HG02938 (cell line): ENCODE results near the gene PARP12.

Experiments used
- ATAC-seq: cut with Tn5 transposase; IDR thresholded peaks from one replicate; pipeline ENCODE4 v1.9.1; 2021; ENCODE audit warnings: mild to moderate bottlenecking, moderate library complexity; ENCODE audit not compliant: unreplicated experiment

The PARP12 gene

GRCh38 chr7:139993169-139993568, 69.6 kb downstream of the PARP12 start:
- ATAC-seq, result no peak

GRCh38 chr7:139992353-139993044, 70.3 kb downstream of the PARP12 start:
- ATAC-seq, result no peak

GRCh38 chr7:139991911-139992310, 70.8 kb downstream of the PARP12 start:
- no peak for ATAC-seq

GRCh38 chr7:139991269-139991666, 71.5 kb downstream of the PARP12 start:
- ATAC-seq, result no peak

- ATAC-seq, result no peak
Measured at GRCh38 chr7:139990571-139991268, 72.0 kb downstream of the PARP12 start.

- no peak for ATAC-seq
Measured at GRCh38 chr7:139990142-139990535, 72.6 kb downstream of the PARP12 start.

- ATAC-seq, result no peak
Measured at GRCh38 chr7:139989366-139990141, 73.2 kb downstream of the PARP12 start.

- no peak for ATAC-seq
Measured at GRCh38 chr7:139987691-139988516, 74.8 kb downstream of the PARP12 start.

- no peak for ATAC-seq
Measured at GRCh38 chr7:139985811-139986210, 76.9 kb downstream of the PARP12 start.

GRCh38 chr7:139984642-139985539, 77.9 kb downstream of the PARP12 start:
- no peak for ATAC-seq

GRCh38 chr7:139982927-139983920, 79.5 kb downstream of the PARP12 start:
- no peak for ATAC-seq

- no peak for ATAC-seq
Measured at GRCh38 chr7:139981511-139981895, 81.2 kb downstream of the PARP12 start.

- ATAC-seq, result no peak
Measured at GRCh38 chr7:139976838-139977656, 85.7 kb downstream of the PARP12 start.

- ATAC-seq, result no peak
Measured at GRCh38 chr7:139976055-139976837, 86.5 kb downstream of the PARP12 start.

- no peak for ATAC-seq
Measured at GRCh38 chr7:139974179-139974811, 88.5 kb downstream of the PARP12 start.
